COR-L47 (cell line): ENCODE data around the gene LRRC4C.

Source experiments
- DNase-seq: peaks from one replicate; lab custom pipeline; 2025; lab: John Stamatoyannopoulos, UW

LRRC4C gene

GRCh38 chr11:41116970-41117369, 342.5 kb downstream of the LRRC4C start:
- no peak for DNase-seq

- DNase-seq: no peak
Measured at GRCh38 chr11:41115066-41115465, 344.4 kb downstream of the LRRC4C start.

- DNase-seq: no peak
Measured at GRCh38 chr11:41113160-41113559, 346.3 kb downstream of the LRRC4C start.

- DNase-seq: no peak
Measured at GRCh38 chr11:41110527-41110926, 348.9 kb downstream of the LRRC4C start.

GRCh38 chr11:41102471-41102870, 357.0 kb downstream of the LRRC4C start:
- no peak for DNase-seq

GRCh38 chr11:41099654-41100053, 359.8 kb downstream of the LRRC4C start:
- DNase-seq: no peak

GRCh38 chr11:41085123-41085522, 374.3 kb downstream of the LRRC4C start:
- DNase-seq: no peak

- DNase-seq: no peak
Measured at GRCh38 chr11:41081756-41082285, 377.6 kb downstream of the LRRC4C start.

- DNase-seq: no peak
Measured at GRCh38 chr11:41074318-41074717, 385.1 kb downstream of the LRRC4C start.

GRCh38 chr11:41065432-41065831, 394.0 kb downstream of the LRRC4C start:
- no peak for DNase-seq

GRCh38 chr11:41058138-41058537, 401.3 kb downstream of the LRRC4C start:
- DNase-seq: no peak

- DNase-seq: no peak
Measured at GRCh38 chr11:41056892-41057569, 402.4 kb downstream of the LRRC4C start.

GRCh38 chr11:41053894-41054293, 405.6 kb downstream of the LRRC4C start:
- no peak for DNase-seq

- DNase-seq: no peak
Measured at GRCh38 chr11:41051919-41052635, 407.4 kb downstream of the LRRC4C start.

GRCh38 chr11:41050791-41051190, 408.7 kb downstream of the LRRC4C start:
- DNase-seq: no peak

- no peak for DNase-seq
Measured at GRCh38 chr11:41047229-41047628, 412.2 kb downstream of the LRRC4C start.

GRCh38 chr11:41045266-41045665, 414.2 kb downstream of the LRRC4C start:
- DNase-seq: no peak

- no peak for DNase-seq
Measured at GRCh38 chr11:41044747-41045146, 414.7 kb downstream of the LRRC4C start.

- DNase-seq: no peak
Measured at GRCh38 chr11:41042688-41043087, 416.8 kb downstream of the LRRC4C start.

- no peak for DNase-seq
Measured at GRCh38 chr11:41040474-41040873, 419.0 kb downstream of the LRRC4C start.

- DNase-seq: no peak
Measured at GRCh38 chr11:41039592-41039991, 419.9 kb downstream of the LRRC4C start.

- no peak for DNase-seq
Measured at GRCh38 chr11:41031551-41032060, 427.8 kb downstream of the LRRC4C start.

- DNase-seq: no peak
Measured at GRCh38 chr11:41020259-41020658, 439.2 kb downstream of the LRRC4C start.
